ENCODE data around the gene MFSD1. TPM values are rescaled to one million over a fixed set of nuclear protein-coding genes. Genes with fewer than 3 reads are reported as not detected.

MFSD1 gene
- total and polyA plus RNA-seq, 2 of the 13 experiments (the other 11 are each of a cell fraction or from before 2014, with no cell fraction given), result 17.3 to 37.9 TPM

- no peak overlapping the region for H3K4me3 ChIP-seq (replicated peaks in 1 of 3; ENCODE audit: insufficient read depth in 1 of 3, low read depth in 2 of 3, low read length in 3 of 3)
- 84% methylated on average over 3 of the region's 3 CpGs for WGBS (ENCODE audit: low lambda C conversion rate)
- in situ Hi-C loops (cut with HindIII; ENCODE audit: extremely low pct_ligation_motif_present, low pct_unique_long_range_greater_than_20kb), result no loop called here
Observed at GRCh38 chr3:158819282-158819681, 17.4 kb downstream of the MFSD1 start.

GRCh38 chr3:158820521-158820920 is 18.7 kb downstream of the MFSD1 start:
- Histone ChIP-seq H3K4me3 (replicated peaks in 1 of 3; ENCODE audit: insufficient read depth in 1 of 3, low read depth in 2 of 3, low read length in 3 of 3) (no peak overlapping the region), H3K4me1 (ENCODE audit: insufficient read depth, low read length) (no peaks in the 10 kb centered on the region), H3K79me2 (ENCODE audit: insufficient read depth, low read length) (no peaks in the 10 kb centered on the region), H3K9ac (ENCODE audit: insufficient read depth, low read depth, low read length) (no peak overlapping the region), H3K4me2 (ENCODE audit: low read depth, low read length) (no peak overlapping the region), H4K20me1 (ENCODE audit: insufficient read depth, low read length) (no peaks in the 10 kb centered on the region), H3K9me3 (ENCODE audit: low read length) (no peaks in the 10 kb centered on the region), H2AFZ (ENCODE audit: low read length) (no peak overlapping the region), H3K36me3 (replicated peaks in 1 of 2; ENCODE audit: control insufficient read depth in 1 of 2, insufficient read depth in 2 of 2, low read length in 2 of 2) (peaks cover 4 to 12% of the 10 kb centered on the region in 2 experiments; a peak in 4 of 5 replicates), H3K27me3 (ENCODE audit: control insufficient read depth in 1 of 2, insufficient read depth in 2 of 2, low read length in 2 of 2) (no peaks in the 10 kb centered on the region), H3K27ac (ENCODE audit: extremely low read length, insufficient read depth, low read length) (no peak overlapping the region)
- BruUV-seq (replicated peaks), result no TSS peak
- ChIA-PET CTCF (ENCODE audit: low intra/inter-chr PET ratio, low total read pairs) (no interaction called here), POLR2A (no interaction called here)
- FAIRE-seq, result no peak
- no peak for DNase-seq (ENCODE audit: low spot score)
- no peak for TF ChIP-seq SMC3 (IDR thresholded peaks at IDR 0.05; ENCODE audit: low read length)
- WGBS (ENCODE audit: low lambda C conversion rate), result 87% methylated on average over 3 of the region's 3 CpGs
- intact Hi-C loops (cut with micrococcal nuclease; ENCODE audit: unreplicated experiment), result no loop called here
- in situ Hi-C loops (cut with HindIII; ENCODE audit: extremely low pct_ligation_motif_present, low pct_unique_long_range_greater_than_20kb), result no loop called here
- no peak for ATAC-seq

More at GRCh38 chr3:158819282-158819681, 17.4 kb downstream of the MFSD1 start:
- Histone ChIP-seq H3K9ac (ENCODE audit: insufficient read depth, low read depth, low read length) (no peak overlapping the region), H3K4me1 (ENCODE audit: insufficient read depth, low read length) (no peaks in the 10 kb centered on the region), H3K79me2 (ENCODE audit: insufficient read depth, low read length) (no peaks in the 10 kb centered on the region), H4K20me1 (ENCODE audit: insufficient read depth, low read length) (no peaks in the 10 kb centered on the region), H3K4me2 (ENCODE audit: low read depth, low read length) (no peak overlapping the region), H3K27ac (ENCODE audit: extremely low read length, insufficient read depth, low read length) (no peak overlapping the region), H3K27me3 (ENCODE audit: control insufficient read depth in 1 of 2, insufficient read depth in 2 of 2, low read length in 2 of 2) (no peaks in the 10 kb centered on the region), H3K36me3 (replicated peaks in 1 of 2; ENCODE audit: control insufficient read depth in 1 of 2, insufficient read depth in 2 of 2, low read length in 2 of 2) (peaks cover 4 to 12% of the 10 kb centered on the region in 2 experiments; a peak in 4 of 5 replicates), H3K9me3 (ENCODE audit: low read length) (no peaks in the 10 kb centered on the region), H2AFZ (ENCODE audit: low read length) (no peak overlapping the region)
- intact Hi-C loops (cut with micrococcal nuclease; ENCODE audit: unreplicated experiment), result no loop called here
- CTCF ChIA-PET (ENCODE audit: low intra/inter-chr PET ratio, low total read pairs), result no interaction called here
- POLR2A ChIA-PET, result no interaction called here
- TF ChIP-seq ZNF747 (CRISPR knock-in tag; IDR thresholded peaks at IDR 0.05; ENCODE audit: borderline replicate concordance), result no peak
- DNase-seq (ENCODE audit: low spot score) (no peak), ATAC-seq (no peak), FAIRE-seq (no peak)
- BruUV-seq (replicated peaks), result no TSS peak

GRCh38 chr3:158821847-158822246 is 20.0 kb downstream of the MFSD1 start:
- intact Hi-C loops (cut with micrococcal nuclease; ENCODE audit: unreplicated experiment), result no loop called here
- no peak overlapping the region for H3K27ac ChIP-seq (ENCODE audit: extremely low read length, insufficient read depth, low read length)
- DNase-seq (ENCODE audit: low spot score) (no peak), FAIRE-seq (no peak), ATAC-seq (no peak)
- no peaks in the 10 kb centered on the region for H3K79me2 ChIP-seq (ENCODE audit: insufficient read depth, low read length)
- no peaks in the 10 kb centered on the region for H3K9me3 ChIP-seq (ENCODE audit: low read length)
- H3K9ac ChIP-seq (ENCODE audit: insufficient read depth, low read depth, low read length), result no peak overlapping the region
- no peak overlapping the region for H3K4me2 ChIP-seq (ENCODE audit: low read depth, low read length)
- 97% methylated on average over 5 of the region's 5 CpGs for WGBS (ENCODE audit: low lambda C conversion rate)
- no peaks in the 10 kb centered on the region for H4K20me1 ChIP-seq (ENCODE audit: insufficient read depth, low read length)
- H2AFZ ChIP-seq (ENCODE audit: low read length), result no peak overlapping the region
- no TSS peak for BruUV-seq (replicated peaks)
- POLR2A ChIA-PET, result no interaction called here
- in situ Hi-C loops (cut with HindIII; ENCODE audit: extremely low pct_ligation_motif_present, low pct_unique_long_range_greater_than_20kb), result no loop called here
- H3K36me3 ChIP-seq (replicated peaks in 1 of 2; ENCODE audit: control insufficient read depth in 1 of 2, insufficient read depth in 2 of 2, low read length in 2 of 2), result peaks cover 4 to 12% of the 10 kb centered on the region in 2 experiments; a peak in 4 of 5 replicates
- CTCF ChIA-PET (ENCODE audit: low intra/inter-chr PET ratio, low total read pairs), result no interaction called here
- no peaks in the 10 kb centered on the region for H3K27me3 ChIP-seq (ENCODE audit: control insufficient read depth in 1 of 2, insufficient read depth in 2 of 2, low read length in 2 of 2)
- H3K4me3 ChIP-seq (replicated peaks in 1 of 3; ENCODE audit: insufficient read depth in 1 of 3, low read depth in 2 of 3, low read length in 3 of 3), result no peak overlapping the region
- H3K4me1 ChIP-seq (ENCODE audit: insufficient read depth, low read length), result no peaks in the 10 kb centered on the region
- no peak for TF ChIP-seq PAXIP1 (CRISPR knock-in tag; conservative IDR thresholded peaks at IDR 0.05)
- no peak for TF ChIP-seq ZNF329 (CRISPR knock-in tag; IDR thresholded peaks at IDR 0.05; ENCODE audit: low read depth)
- no peak for TF ChIP-seq ZSCAN21 (CRISPR knock-in tag; IDR thresholded peaks at IDR 0.05; ENCODE audit: borderline replicate concordance)
- TF ChIP-seq ARID3A (IDR thresholded peaks at IDR 0.05; ENCODE audit: low read depth, low read length), result no peak
- TF ChIP-seq POLR2G (IDR thresholded peaks at IDR 0.05; ENCODE audit: low read depth, low read length), result no peak

Data from HepG2 (cell line).